Activated T-cell treated with anti-CD3 and anti-CD28 coated beads, Interleukin-2, amount 50 U/mL, for 24 hours (primary cell): ENCODE results near the gene CAPZA1.
A peak's percentile ranks its signal among the peaks of the same experiment; 100 is the strongest.

Source experiments
- DNase-seq: peaks from one replicate; pipeline ENCODE4 v3.0.0-alpha.2; 2020
- H3K27ac Mint-ChIP-seq: 2 replicates; pipeline ENCODE4 v1.8.0; 2020; ENCODE audit warnings: mild to moderate bottlenecking, mixed read lengths
- H3K27me3 Mint-ChIP-seq: 2 replicates; pipeline ENCODE4 v1.8.0; 2020; ENCODE audit warnings: mixed read lengths
- H3K36me3 Mint-ChIP-seq: 2 replicates; pipeline ENCODE4 v1.8.0; 2020; ENCODE audit warnings: low read depth, mixed read lengths
- H3K4me1 Mint-ChIP-seq: 2 replicates; pipeline ENCODE4 v1.8.0; 2020; ENCODE audit warnings: low read depth, mixed read lengths
- H3K4me3 Mint-ChIP-seq: 2 replicates; pipeline ENCODE4 v1.8.0; 2020; ENCODE audit warnings: mild to moderate bottlenecking, moderate library complexity, mixed read lengths
- H3K9me3 Mint-ChIP-seq: 2 replicates; pipeline ENCODE4 v1.8.0; 2020; ENCODE audit warnings: mixed read lengths

Gene CAPZA1

GRCh38 chr1:112716133-112716720, 96.6 kb downstream of the CAPZA1 start:
- peaks cover 39% of the 10 kb centered on the region for H3K27me3 Mint-ChIP-seq
- peaks cover 25% of the 10 kb centered on the region for H3K4me1 Mint-ChIP-seq
- H3K27ac Mint-ChIP-seq, result peak overlapping the region; percentile 47

GRCh38 chr1:112717263-112717873, 97.7 kb downstream of the CAPZA1 start:
- peaks cover 25% of the 10 kb centered on the region for H3K4me1 Mint-ChIP-seq
- no peak for DNase-seq
- H3K27me3 Mint-ChIP-seq, result peaks cover 43% of the 10 kb centered on the region
- no peak overlapping the region for H3K27ac Mint-ChIP-seq
- no peaks in the 10 kb centered on the region for H3K9me3 Mint-ChIP-seq
- H3K4me3 Mint-ChIP-seq, result no peak overlapping the region
- no peaks in the 10 kb centered on the region for H3K36me3 Mint-ChIP-seq

More at GRCh38 chr1:112716133-112716720, 96.6 kb downstream of the CAPZA1 start:
- Mint-ChIP-seq H3K9me3 (no peaks in the 10 kb centered on the region), H3K36me3 (no peaks in the 10 kb centered on the region), H3K4me3 (peak overlapping the region; percentile 79)
- peak; percentile 85 for DNase-seq

- peaks cover 36% of the 10 kb centered on the region for H3K4me1 Mint-ChIP-seq
- H3K27me3 Mint-ChIP-seq, result peaks cover 36% of the 10 kb centered on the region
- no peaks in the 10 kb centered on the region for H3K9me3 Mint-ChIP-seq
- no peak overlapping the region for H3K27ac Mint-ChIP-seq
- H3K4me3 Mint-ChIP-seq, result no peak overlapping the region
- no peaks in the 10 kb centered on the region for H3K36me3 Mint-ChIP-seq
- DNase-seq, result peak; percentile 83
Observed at GRCh38 chr1:112718691-112719418, 99.2 kb downstream of the CAPZA1 start.

GRCh38 chr1:112719706-112720105, 100.1 kb downstream of the CAPZA1 start:
- Mint-ChIP-seq H3K4me3 (no peak overlapping the region), H3K27me3 (peaks cover 29% of the 10 kb centered on the region), H3K36me3 (no peaks in the 10 kb centered on the region), H3K9me3 (no peaks in the 10 kb centered on the region), H3K27ac (no peak overlapping the region), H3K4me1 (peaks cover 34% of the 10 kb centered on the region)
- no peak for DNase-seq

- Mint-ChIP-seq H3K27ac (no peak overlapping the region), H3K9me3 (no peaks in the 10 kb centered on the region), H3K4me3 (no peak overlapping the region), H3K4me1 (peaks cover 29% of the 10 kb centered on the region), H3K27me3 (peaks cover 29% of the 10 kb centered on the region), H3K36me3 (no peaks in the 10 kb centered on the region)
- no peak for DNase-seq
Observed at GRCh38 chr1:112720800-112721199, 101.2 kb downstream of the CAPZA1 start.
